ENCODE measurements around the gene NFIB.
A peak's percentile ranks its signal among the peaks of the same experiment; 100 is the strongest.

Gene NFIB

DNA sequence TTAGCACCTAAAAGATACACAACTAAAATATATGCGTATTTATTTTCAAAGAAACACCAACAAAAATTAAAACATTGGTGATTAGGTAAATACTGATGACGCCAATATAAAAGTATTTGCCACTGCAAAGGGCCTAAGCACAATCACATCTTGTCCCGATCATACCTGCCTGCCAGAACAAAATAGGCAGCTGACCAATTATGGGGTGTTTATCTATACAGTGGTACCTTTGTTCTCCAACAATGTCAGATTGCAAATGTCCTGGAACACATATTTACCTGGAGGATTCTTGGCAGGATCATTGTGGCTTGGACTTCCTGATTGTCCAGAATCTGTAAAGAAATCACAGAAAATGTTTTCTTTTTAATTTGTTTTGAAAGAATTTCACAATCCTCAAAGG, 134.5 kb downstream of the NFIB start:
- peak; percentile 78 for DNase-seq

- DNase-seq, result no peak
Measured at GRCh38 chr9:14175778-14176177, 138.2 kb downstream of the NFIB start.

GRCh38 chr9:14173713-14174112, 140.2 kb downstream of the NFIB start:
- DNase-seq, result peak; percentile 25

DNA sequence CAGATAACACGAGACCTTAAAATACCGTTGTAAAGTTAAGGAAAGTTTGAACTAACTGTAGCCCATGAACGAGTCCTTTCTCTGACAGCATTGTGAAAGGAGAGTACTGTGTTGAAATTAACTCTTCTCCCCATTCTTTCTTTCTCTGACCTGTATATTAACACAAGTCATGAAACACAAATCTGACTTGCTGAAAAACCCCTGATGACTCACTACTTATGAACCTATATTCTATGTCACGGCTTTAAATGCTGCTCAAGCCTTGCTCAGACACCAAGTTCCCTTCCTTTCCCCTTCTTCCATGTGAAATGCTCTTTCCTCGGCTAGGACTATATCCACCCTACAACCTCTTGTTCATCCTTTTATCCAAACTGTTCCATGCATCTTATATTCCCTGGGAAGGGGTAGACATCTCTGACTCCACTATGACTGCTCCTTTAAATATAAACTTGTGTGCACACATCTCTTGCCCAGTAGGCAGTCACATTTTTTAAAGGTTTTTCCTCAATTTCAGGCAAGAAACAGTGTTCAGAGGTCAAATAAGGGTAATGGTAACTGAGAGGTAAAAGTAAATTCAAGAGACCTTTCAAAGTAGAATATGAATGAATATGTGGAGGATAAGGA, 142.9 kb downstream of the NFIB start:
- no peak for DNase-seq

DNA sequence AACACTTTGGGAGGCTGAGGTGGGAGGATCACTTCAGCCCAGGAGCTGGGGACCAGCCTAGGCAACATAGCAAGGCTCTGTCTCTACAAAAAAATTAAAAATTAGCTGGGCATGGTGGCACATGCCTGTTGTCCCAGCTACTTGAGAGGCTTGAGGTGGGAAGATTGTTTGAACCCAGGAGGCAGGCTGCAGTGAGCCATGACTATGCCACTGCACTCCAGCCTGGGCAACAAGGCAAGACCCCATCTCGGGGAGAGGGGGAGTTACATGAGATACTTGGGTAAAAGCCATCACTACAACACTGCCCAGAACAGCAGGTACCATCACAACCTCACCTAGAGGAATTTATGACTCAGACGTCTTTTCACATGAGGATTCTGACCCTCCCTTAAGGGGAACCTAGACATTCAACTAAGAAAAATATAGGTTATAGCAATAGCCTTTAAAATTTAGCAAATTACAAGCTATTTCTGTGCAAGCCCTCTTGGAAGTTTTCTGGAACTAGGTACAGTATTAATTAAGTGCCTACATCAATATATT, 143.5 kb downstream of the NFIB start:
- no peak for DNase-seq

DNA sequence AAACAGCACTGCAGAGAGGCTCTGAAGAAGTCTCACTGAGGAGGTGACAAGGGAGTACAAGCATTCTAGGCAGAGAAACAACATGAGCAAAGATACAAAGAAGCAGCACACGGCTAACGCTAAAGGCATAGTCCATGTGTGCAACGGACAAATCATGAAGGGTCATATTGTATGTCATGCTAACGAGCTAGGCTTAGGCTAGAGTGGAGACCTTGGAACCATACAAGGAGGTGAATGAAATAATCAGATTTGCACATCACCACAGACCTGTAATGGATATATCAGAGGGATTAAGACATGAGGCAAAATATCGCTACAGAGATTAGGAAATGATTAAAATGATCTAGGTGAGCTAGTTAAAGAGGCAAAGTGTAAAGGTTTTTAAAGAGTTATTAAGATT, 145.6 kb downstream of the NFIB start:
- DNase-seq, result no peak

DNA sequence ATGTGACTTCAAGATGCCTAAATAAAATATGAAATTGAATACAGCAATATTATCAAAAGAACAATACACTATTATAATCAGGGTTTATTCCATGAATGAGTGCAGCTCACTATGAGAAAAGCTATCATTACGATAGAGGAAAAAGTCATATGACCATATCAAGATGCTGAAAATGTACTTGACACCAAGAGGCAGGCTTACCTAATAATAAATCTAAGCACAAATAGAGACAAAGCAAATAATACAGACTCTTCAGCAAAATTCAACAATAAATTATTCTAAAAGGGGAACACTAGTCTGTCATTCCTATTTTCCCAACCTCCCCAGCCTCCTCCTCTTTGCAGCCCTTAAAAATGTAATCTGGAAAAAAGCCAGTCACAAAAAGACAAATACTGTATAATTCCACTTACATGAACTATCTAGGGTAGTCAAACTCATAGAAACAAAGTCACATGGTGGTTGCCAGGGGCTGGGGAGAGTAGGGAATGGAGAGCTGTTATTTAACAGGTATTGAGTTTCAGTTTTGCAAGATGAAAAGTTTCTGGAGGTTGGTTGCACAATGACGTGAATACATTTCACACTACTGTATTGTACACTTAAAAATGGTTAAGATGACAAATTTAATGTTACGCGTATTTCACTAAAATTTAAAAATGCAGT, 148.4 kb downstream of the NFIB start:
- DNase-seq, result peak; percentile 72

DNA sequence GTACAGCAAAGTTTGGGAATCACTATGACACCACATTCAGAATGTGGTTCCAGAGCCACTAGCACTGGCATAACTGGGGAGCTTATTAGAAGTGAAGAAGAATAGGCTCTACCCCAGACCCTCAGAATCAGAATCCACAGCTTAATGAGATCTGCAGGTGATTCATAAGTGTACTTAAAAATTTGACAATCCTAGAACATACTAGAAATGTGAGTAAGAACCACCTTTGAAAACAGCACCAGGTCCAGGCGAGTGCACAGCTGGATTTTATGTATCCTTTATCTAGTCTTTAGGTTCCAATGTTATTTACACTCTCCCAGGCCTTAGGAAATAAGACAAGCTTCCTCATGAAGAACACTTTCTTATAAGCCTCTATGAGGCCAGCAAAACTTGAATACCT, 149.0 kb downstream of the NFIB start:
- DNase-seq, result no peak

DNA sequence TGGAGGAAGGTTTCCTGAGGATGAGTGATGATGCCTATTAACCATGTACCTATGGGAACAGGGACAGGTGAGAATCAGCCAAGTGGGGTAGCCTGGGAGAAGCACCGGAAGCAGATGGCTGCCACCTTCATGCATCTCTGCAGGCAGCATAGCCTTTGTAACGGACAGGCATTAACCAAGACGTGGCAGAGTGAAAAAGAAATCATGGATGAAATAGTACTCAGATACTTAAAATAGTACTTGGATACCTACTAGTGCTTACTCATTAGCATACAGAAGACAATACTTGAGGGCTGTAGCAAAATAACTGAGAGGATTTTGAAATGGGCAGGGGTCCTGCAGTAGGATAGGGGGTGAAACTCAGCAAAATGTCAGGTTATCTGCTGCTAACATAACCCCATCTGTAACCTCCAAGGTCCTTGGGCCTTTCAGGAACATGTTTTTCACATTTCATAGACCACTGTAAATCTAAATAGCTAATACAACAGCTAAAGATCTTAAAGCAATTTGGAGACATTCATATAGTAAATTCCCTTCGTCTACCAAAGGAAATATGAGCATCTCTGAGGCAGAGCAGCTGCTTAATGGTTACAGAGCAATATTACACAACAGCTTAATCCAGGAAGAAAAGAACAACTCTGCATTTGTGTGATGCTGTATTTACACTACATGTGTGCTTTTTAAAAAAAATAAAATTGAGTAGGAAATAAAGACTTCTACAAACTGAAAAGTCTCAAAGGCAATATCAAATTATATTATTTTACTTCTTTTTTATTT, 154.3 kb downstream of the NFIB start:
- DNase-seq, result no peak

DNA sequence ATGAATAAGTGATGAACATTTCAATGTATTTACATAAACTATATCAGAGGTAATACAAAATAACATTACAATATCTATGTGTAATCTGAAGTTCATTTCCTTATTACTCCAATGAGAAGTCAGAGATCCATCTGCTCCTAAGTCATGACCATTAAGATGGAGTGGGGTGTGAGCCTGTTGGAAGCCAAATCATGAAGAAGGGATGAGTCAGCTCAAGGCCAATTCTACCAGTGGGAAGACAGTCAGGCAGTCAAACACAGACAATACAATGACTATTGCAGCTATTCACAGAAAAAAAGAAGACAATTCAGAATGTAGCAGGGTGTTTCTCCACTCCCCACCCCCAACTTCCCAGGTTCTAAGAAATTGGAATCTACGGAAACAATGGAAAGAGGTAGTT, 155.0 kb downstream of the NFIB start:
- no peak for DNase-seq

GRCh38 chr9:14158136-14158813, 155.7 kb downstream of the NFIB start:
- no peak for DNase-seq

- DNase-seq, result no peak
Measured at GRCh38 chr9:14157191-14157590, 156.8 kb downstream of the NFIB start.

GRCh38 chr9:14156046-14156445, 157.9 kb downstream of the NFIB start:
- DNase-seq, result no peak

DNA sequence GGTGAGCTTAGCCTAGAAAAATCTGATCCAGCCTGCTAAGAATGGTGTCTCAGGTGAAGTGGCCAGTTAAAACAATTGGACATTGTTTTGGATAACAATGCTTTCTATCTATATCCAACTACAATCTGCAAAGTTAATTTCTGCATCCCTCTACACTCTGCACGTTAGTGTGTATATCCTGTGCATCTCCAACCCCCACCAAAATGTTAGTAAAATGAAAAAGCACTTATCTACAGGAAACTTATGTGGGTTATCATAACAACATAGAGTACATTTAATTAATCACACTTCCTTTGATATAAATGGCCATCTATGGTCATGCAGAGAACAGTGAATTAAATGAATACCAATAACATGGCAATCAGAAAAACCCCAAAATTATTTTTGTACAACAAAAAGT, 158.7 kb downstream of the NFIB start:
- DNase-seq, result no peak

DNA sequence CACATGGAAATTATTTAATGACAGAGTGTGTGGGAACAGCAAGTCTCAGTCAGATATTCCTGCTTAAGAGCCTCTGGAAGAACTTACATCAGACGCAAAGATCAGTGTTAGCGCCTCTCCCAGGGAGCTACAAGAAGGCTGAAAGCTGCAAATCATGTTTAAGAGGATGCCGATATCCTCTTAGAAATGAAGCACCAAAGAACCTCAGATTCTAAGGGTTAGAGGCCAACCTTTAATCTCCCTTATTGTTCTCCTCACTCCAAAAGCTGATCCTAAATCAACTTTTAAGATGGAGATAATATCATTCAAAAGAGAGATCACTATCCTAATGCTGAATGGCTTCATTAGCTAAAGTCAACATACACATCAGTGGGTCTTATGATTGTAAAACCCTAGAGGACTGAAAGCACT, 160.6 kb downstream of the NFIB start:
- no peak for DNase-seq

DNA sequence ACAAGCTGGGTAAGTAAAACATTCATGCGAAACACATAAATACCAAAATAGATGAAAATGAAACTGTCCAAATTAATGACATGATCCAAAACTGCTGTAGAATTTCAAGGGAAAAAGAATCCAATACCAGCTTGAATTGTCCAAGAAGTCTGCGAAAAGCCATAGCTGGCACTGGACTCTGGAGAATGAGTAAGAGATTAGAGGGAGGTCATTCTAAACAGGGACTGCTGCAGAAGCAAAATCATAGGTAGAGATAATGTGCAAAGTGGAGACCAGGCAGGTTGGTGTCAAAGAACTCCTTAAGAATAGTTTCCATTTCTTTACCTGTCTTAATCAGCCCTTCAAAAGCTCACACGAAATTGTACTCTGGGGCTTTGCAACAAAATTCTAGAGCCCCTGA, 162.5 kb downstream of the NFIB start:
- no peak for DNase-seq

DNA sequence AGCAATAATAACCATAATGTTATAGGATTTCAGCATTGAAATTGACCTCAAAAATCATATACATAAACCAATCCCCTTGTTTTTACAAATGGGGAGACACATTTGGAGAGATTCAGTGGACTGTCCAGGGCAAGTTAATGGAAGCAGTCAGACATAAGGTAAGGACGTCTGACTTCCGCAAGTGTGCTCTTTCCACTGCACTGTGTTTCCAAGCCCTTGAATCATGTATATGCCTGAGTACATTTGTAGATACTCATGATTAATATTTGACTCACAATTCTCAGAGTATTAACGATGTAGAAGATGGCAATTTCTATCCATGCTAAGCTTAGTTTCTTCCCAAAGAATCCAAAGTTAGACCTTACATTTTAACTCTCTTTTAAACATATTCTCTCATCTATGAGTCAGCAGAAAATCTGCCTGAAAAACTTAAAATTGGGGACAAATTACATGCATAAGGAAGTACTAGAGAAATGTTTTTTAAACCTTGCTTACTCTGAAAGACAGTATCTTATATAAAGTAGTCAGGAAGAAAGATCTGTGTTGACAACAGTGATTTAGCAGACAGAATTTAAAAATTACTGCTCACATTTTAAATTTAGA, 165.3 kb downstream of the NFIB start:
- no peak for DNase-seq

- no peak for DNase-seq
Measured at GRCh38 chr9:14147738-14148137, 166.2 kb downstream of the NFIB start.

DNA sequence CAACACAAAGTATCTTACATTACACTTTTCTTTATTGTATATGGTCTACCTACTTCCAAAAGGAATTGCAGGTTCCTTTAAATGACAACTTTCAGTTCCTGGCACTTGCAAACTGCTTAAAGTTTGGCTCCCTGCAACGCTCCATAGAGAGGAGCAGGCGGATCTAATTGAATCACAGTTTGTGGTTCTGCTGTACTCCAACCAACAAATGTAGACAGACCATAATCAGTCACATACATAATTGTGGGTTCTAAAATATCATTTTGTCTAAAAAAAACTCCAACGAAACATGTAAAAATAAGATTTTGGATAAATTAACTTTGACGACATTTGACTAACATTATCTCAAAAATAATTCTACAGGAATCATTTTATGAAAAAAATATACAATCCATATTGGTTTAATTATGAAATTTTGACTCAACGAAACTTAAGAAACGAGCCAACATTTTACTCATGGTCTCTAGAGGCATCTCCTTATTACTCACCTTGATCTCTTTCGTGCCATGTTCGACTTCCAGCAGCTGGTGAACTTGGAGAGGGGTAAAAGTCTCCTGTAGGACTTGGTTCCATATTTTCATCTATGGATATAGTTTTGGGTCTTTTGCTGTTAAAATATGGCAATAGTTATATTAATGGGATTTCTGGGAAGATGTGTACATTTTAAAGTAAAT, 167.6 kb downstream of the NFIB start:
- DNase-seq, result no peak

DNA sequence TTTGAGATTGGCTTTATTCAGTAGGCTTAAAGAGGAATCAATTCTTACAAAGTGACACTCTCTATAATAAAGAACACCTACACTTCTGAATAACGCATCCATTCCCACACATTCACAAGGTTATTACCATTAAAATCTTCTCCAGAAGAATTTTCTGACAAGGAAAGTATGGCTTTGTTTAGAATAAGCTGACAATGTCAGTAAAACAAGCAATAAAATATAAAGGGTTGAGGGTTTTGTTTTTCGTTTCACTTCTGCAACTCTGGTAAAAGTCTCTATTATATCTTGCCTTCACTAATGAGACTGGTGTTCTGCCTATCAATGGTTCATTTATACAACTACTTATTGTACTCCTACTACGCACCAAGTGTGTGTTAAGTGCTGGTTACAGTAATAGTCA, 169.7 kb downstream of the NFIB start:
- DNase-seq, result no peak

GRCh38 chr9:14141699-14142098, 172.2 kb downstream of the NFIB start:
- no peak for DNase-seq

- DNase-seq, result no peak
Measured at GRCh38 chr9:14140096-14140697, 173.7 kb downstream of the NFIB start.
